NCI-H524 treated with DMSO at 0.1 percent for 48 hours (cell line): ENCODE results near the gene ZNF226.
"Not testable (repeated sequence)": the region's sequence is repeated elsewhere in the genome, so short reads cannot be mapped to it uniquely, and the experiment has no call there.

Source experiments
- DNase-seq: peaks from one replicate; lab custom pipeline; 2025; lab: John Stamatoyannopoulos, UW

Gene ZNF226

DNA sequence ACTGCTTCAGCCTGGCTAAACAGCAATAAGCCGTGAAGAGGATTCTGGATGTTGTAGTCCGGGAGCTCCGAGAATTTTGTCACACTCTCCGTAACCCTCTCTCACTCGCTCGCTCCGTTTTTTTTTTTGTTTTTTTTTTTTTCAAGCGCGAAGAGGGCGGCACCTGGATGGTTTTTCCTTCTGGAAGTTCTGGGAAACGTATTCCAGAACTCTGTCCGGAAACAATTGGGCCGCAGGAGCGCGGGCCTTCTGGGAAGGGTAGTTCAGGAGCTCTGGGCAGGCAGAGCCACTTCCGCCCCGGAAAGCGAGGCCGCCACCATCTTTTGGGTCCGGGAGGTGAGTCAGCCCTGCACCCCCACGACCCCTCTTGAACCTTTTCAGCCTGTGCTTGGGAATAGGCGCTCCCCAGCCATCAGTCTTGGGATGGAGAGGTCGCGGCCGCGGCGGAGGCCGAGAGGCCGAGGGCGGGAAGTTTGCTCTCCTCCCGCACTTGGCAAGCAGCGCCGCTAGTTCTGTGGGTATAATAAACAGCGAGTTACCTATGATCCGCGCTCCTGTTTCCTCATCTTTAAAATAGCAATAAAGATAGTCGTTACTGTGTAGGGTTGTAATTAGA lies 47.5 kb downstream of the ZNF226 start, which contains the start of gene ZNF227:
Gene ZNF227, plus strand, starts transcription at position 283 of the 616 bp plus-strand sequence. CDS start 5,261 bp downstream, outside the sequence.
- peak; percentile 78 for DNase-seq

DNA sequence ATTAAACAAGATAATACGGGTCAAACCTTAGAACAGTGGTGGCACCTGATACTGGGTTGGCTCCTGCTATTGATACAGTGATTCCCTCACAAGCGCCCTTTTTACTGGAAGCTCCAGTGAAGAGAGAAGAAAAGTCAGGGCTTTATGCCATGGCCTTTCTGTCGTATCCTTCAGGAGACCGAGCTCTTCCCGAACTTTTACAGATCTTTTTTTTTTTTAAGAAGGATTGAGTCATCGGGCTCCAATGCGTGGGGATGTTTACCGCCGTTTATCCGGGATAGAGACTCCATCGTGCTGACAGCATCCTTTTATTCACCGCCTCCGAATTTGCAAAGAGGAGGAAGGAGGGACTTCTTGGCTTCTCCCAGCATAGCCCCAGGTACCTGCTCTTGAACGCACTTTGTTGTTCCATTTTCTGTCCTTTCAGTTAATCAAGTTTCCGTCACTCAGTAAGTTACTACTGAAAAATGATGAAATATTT lies 48.0 kb downstream of the ZNF226 start:
- no peak for DNase-seq

DNA sequence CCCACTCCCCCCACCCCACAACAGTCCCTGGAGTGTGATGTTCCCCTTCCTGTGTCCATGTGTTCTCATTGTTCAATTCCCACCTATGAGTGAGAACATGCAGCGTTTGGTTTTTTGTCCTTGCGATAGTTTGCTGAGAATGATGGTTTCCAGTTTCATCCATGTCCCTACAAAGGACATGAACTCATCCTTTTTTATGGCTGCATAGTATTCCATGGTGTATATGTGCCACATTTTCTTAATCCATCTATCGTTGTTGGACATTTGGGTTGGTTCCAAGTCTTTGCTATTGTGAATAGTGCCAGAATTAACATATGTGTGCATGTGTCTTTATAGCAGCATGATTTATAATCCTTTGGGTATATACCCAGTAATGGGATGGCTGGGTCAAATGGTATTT lies 55.0 kb downstream of the ZNF226 start:
- DNase-seq: not testable (repeated sequence)

DNA sequence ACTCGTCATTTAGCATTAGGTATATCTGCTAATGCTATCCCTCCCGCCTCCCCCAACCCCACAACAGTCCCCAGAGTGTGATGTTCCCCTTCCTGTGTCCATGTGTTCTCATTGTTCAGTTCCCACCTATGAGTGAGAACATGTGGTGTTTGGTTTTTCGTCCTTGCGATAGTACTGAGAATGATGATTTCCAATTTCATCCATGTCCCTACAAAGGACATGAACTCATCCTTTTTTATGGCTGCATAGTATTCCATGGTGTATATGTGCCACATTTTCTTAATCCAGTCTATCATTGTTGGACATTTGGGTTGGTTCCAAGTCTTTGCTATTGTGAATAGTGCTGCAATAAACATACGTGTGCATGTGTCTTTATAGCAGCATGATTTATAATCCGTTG lies 55.9 kb downstream of the ZNF226 start:
- DNase-seq: not testable (repeated sequence)

DNA sequence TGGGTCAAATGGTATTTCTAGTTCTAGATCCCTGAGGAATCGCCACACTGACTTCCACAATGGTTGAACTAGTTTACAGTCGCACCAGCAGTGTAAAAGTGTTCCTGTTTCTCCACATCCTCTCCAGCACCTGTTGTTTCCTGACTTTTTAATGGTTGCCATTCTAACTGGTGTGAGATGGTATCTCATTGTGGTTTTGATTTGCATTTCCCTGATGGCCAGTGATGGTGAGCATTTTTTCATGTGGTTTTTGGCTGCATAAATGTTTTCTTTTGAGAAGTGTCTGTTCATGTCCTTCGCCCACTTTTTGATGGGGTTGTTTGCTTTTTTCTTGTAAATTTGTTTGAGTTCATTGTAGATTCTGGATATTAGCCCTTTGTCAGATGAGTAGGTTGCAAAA lies 56.4 kb downstream of the ZNF226 start:
- DNase-seq: not testable (repeated sequence)
